HG02763 (cell line): ENCODE results near the gene PLPPR4.
"Not testable (repeated sequence)": the region's sequence is repeated elsewhere in the genome, so short reads cannot be mapped to it uniquely, and the experiment has no call there.

Source experiments
- ATAC-seq: cut with Tn5 transposase; IDR thresholded peaks from one replicate; pipeline ENCODE4 v1.9.1; 2021; ENCODE audit warnings: mild to moderate bottlenecking, moderate library complexity; ENCODE audit not compliant: unreplicated experiment

The PLPPR4 gene, protein sequence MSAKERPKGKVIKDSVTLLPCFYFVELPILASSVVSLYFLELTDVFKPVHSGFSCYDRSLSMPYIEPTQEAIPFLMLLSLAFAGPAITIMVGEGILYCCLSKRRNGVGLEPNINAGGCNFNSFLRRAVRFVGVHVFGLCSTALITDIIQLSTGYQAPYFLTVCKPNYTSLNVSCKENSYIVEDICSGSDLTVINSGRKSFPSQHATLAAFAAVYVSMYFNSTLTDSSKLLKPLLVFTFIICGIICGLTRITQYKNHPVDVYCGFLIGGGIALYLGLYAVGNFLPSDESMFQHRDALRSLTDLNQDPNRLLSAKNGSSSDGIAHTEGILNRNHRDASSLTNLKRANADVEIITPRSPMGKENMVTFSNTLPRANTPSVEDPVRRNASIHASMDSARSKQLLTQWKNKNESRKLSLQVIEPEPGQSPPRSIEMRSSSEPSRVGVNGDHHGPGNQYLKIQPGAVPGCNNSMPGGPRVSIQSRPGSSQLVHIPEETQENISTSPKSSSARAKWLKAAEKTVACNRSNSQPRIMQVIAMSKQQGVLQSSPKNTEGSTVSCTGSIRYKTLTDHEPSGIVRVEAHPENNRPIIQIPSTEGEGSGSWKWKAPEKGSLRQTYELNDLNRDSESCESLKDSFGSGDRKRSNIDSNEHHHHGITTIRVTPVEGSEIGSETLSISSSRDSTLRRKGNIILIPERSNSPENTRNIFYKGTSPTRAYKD

DNA sequence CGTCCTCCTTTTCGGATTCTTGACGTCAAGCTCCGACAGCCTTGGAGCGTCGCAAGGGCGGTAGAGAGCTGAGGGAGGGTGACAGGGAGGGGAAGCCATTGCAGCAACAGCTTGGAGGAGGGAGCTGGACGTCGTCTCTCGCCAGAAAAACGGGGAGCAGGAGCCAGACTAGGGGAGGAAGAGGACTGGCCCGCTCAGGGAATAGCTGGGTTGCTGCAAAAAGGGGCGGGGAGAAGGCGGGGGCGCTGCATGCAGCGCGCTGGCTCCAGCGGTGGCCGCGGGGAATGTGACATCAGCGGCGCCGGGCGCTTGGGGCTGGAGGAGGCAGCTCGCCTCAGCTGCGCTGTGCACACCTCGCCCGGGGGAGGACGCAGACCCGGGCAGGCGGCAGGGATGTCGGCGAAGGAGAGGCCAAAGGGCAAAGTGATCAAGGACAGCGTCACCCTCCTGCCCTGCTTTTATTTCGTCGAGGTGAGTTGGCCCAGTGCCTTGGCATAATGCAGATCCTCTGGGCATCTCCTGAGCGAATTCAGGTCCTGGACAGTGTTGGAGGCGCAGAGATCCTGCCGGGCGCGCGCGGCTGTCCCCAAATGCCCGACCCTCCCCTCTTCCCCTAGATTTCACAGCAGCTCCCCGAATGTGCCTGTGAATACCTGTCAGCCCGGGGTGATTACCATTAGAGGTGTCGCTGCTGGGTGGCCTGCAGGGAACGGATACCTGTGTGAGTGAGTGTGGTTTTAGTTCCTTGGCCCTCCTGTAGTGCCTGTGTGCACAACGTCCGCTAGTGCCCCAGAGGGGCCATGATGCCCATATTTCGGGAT lies at the start of gene PLPPR4:
Gene PLPPR4 (plus strand): TSS at position 292 of the 821 bp plus-strand sequence. CDS start 102 bp downstream, at position 394.
- no peak for ATAC-seq

DNA sequence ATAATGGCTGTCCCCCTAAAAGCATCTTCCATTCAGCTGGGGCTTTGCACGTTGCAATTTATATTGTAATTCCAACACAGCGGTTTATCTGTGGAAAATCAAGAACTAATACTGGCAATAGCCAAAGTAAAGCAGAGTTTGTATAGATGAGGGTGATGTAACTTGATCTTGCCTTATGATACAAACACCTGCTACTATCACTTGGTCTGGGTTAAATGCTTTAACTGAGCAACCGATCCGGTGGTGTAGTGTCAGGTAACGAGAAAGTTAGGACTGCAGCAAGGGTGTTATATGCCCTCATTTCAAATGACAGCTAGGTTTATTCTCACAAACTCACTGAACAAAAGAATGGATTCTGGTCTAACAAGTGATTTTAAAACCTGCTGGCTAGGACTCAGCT lies 47.3 kb upstream of the PLPPR4 start:
- no peak for ATAC-seq

DNA sequence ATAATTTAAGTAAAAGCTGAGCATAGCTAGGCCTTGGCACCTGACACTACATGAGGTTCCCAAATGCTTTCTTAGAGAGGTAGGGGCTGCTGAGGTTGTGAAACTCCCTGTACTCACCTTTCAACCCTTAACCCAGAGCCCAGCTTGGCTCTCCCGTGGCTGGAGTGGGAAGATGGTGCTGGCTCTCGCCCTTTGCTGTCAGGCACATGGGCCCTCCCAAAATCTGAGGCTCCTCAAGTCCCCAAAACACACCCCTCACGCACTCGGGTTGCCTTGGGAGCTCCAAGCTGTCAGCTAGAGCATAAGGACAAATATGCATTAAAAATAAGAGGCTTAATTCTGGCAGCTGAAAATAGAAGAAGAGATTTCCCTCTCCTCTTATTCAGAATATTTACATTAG lies 46.7 kb upstream of the PLPPR4 start:
- no peak for ATAC-seq

DNA sequence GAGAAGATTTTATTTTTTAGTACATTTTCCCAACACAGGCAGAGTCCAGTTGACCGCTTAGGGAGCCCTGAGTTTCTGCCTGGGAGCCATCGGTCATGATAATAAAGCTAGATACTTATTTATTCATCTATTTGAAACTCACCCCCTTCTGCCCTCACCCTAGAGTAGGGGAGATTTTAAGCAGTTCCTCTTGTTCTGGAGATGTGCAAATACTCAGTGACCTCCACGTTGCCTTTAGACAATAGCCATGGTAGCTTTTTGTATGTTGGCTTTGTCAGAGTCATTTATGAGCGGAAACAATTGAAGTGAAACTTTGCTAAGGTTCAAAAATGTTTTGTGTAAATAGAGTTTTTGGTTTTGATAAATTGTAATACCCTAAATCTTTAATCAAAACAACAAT lies 45.7 kb upstream of the PLPPR4 start:
- no peak for ATAC-seq

GRCh38 chr1:99218999-99219398 lies 45.3 kb upstream of the PLPPR4 start:
- ATAC-seq, result peak; percentile 70

- no peak for ATAC-seq
Observed at GRCh38 chr1:99227056-99227897, 37.0 kb upstream of the PLPPR4 start.

DNA sequence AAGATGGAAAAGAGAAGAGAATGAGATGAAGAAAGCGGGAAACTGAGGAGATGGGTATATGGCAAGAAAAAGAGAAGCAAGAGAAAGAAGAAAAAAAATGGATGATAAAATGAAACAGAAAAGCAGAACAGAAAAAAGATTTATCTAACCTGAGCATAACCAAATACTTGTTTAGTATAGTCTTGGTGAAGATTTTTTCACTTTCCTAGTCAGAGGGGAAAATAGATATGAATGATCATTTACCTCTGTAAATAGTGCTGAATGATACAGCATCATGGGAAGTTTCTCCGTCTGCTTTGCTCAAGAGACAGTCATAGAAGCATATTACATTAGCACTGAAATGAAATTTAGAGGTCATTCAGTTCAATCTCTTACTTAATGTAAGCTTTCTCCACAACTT lies 36.1 kb upstream of the PLPPR4 start:
- ATAC-seq, result no peak

DNA sequence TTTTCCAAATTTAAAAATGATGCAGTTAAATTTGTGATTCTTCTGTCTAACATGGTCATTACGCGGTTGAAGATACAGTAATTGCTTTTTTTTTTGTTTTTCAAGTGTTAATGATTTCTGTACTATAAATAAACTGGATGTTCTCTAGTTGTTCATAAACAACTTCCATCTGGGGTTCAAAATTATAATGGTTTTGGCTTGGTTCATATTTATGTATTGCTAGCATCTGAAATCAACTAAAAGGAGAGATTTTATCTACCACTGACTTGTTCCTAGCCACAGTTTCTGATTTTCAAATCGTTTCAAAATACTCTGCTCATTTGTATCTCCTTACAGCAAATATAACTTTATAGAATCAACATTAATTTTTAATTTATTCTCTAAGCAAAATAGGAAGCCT lies 35.2 kb upstream of the PLPPR4 start:
- no peak for ATAC-seq

DNA sequence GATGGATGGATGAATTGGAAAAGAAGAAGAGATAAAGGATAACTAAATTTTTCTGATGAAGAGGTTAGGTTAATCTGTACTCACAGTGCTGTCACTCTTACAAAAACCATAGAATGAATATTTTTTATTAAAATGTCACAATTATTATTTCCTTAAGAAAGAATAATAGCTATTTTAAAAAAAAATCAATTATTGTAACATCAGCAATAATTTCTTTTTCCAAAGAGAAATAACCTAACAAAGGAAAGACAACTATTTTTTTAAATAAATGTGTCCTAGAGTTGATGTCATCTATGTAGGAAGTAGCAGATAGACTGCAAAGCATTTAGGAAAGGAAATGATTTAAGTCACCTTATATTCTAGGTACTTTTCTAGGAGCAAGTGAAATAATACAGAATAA lies 33.6 kb upstream of the PLPPR4 start:
- ATAC-seq, result no peak

DNA sequence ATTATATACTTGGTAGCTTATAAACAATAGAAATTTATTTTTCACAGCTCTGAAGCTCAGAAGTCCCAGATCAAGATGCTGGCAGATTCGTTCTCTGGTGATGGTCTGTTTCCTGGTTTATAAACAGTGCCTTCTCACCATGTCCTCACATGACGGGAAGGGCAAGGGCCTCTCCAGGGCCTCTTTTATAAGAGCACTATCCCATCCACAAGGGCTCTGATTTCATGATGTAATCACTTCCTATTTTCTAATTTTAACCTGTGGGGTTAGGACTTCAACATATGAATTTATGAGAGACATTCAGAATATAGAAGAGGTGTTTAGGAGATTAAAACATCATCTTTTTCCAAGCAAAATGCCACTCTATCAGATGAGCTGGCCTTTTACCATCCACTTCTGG lies 32.1 kb upstream of the PLPPR4 start:
- ATAC-seq, result no peak

DNA sequence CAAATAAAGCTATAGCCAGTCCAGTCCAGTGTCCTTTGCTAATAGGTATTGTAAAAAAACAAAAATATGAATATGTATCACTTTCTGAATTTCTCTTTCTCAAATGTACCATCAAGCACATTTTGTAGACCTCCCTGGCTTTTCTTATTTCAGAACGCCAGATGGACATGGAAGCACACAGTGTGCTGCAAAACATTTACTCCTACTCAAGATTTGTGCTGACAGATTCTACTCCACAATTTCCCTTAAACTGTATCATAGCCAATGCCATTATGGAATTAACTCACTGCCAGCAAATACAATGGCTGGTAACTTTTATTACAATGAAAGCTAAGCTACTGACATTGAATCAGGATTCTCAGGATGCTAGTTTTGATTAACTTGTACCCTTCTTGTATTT lies 30.8 kb upstream of the PLPPR4 start:
- ATAC-seq, result no peak

GRCh38 chr1:99236756-99237155 lies 27.5 kb upstream of the PLPPR4 start:
- no peak for ATAC-seq

DNA sequence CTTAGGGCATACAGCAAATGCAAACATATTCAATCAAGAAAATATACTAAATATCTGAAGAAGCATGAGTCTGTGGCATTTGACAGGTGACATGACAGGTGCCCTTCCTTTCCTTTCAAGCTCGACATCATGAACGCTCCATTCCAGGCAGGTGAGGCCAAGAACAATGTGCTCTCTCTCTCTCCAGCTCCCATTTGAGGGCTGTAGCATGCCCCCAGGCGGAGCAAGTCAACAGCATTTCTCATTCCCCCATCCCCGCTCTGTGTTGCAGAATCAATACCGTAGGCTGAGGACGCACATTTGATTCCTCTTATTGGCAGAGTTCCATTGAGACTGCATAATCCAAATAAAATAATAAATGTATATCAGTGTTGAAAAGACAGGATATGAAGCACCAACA lies 24.6 kb upstream of the PLPPR4 start:
- ATAC-seq, result no peak

- ATAC-seq, result no peak
Observed at GRCh38 chr1:99240621-99241020, 23.7 kb upstream of the PLPPR4 start.

GRCh38 chr1:99246152-99246551 lies 18.1 kb upstream of the PLPPR4 start:
- ATAC-seq, result no peak

DNA sequence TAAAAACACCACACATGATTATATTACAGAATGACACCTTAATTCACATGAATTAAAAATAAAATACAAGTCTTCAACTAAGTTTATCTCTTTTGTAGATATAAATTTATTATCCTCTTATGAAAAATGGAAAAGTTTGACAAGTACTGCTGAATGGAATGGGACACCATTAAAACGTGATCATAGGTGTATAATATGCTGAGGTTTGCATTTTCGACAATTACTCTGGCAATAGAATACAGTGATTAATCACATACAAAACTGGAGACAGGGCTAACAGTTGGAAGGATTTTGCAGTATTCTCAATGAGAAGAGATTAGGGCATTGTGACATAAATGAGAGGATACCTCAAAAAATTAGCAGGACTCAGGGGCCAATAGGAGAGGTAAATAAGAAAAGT lies 17.1 kb upstream of the PLPPR4 start:
- no peak for ATAC-seq

GRCh38 chr1:99250728-99251127 lies 13.6 kb upstream of the PLPPR4 start:
- ATAC-seq, result no peak

DNA sequence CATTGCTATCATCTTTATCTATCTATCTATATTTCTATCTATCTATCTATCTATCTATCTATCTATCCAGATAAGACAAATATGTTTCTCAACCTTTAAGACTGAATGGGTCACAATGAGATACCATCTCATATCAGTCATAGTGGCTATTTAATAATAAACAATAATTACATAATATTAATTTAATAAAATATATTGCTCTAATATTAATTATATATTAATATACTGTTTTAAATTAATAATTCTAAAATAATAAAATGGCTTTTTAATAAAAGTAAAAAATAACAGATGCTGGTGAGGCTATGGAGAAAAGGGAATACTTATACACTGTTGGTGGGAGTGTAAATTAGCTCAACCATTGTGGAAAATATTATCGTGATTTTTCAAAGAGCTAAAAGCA lies 13.0 kb upstream of the PLPPR4 start:
- ATAC-seq, result no peak

DNA sequence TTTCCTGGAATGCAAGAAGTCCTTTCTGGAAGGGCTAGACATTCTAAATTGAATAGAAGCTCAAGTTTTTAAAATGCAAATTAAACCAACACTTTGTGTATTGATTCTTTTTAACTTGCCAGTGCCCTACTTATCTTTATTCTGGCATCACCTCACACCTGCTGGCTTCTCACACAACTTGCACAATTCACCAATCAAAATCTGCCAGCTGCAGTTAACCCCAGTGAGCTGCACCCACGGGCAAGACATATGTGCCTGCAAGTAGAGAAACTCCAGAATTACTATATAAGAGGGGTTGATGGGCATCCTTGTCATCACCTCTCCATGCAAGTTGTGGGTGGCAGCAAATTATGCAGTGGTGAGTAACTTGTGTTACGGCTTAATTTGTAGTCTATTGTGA lies 11.7 kb upstream of the PLPPR4 start:
- ATAC-seq, result no peak

DNA sequence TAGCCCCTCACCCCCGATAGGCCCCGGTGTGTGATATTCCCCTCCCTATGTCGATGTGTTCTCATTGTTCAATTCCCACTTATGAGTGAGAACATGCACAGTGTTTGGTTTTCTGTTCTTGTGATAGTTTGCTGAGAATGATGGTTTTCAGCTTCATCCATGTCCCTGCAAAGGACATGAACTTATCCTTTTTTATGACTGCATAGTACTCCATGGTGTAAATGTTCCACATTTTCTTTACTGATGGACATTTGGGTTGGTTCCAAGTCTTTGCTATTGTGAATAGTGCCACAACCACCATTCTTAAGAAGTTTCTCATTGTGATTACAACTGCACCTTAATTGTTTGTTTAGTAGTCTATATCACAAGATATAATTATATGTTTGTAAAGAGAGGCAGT lies 3.9 kb upstream of the PLPPR4 start:
- ATAC-seq, result not testable (repeated sequence)

GRCh38 chr1:99265124-99265523 lies 832 bp downstream of the PLPPR4 start:
- no peak for ATAC-seq
